Mesenchymal stem cell (in vitro differentiated cells and primary cell): ENCODE results near the gene FAM187B. TPM values are rescaled to one million over a fixed set of nuclear protein-coding genes. Genes with fewer than 3 reads are reported as not detected.

Experiments used
- DNase-seq: peaks from one replicate; pipeline ENCODE4 v3.0.0-alpha.2; 2013
- H2AFZ ChIP-seq: one replicate; pipeline ENCODE4 v1.6.1; 2013; ENCODE audit warnings: low read depth, mild to moderate bottlenecking, control low read depth, inconsistent platforms, low read length, moderate library complexity
- H2AK5ac ChIP-seq: 2 replicates; pipeline ENCODE4 v1.6.1; 2013; ENCODE audit warnings: low read length, moderate library complexity, mild to moderate bottlenecking, inconsistent platforms; ENCODE audit not compliant: severe bottlenecking
- H2BK120ac ChIP-seq: one replicate; pipeline ENCODE4 v1.6.1; 2013; ENCODE audit warnings: low read depth, mild to moderate bottlenecking, inconsistent platforms, low read length, moderate library complexity
- H2BK12ac ChIP-seq, 2 experiments: one replicate each; pipeline ENCODE4 v1.6.1; 2013; ENCODE audit warnings: inconsistent platforms in 2 of 2, low read length in 2 of 2, mild to moderate bottlenecking in 2 of 2, moderate library complexity in 2 of 2, control low read depth in 1 of 2
- H2BK15ac ChIP-seq: one replicate; pipeline ENCODE4 v1.6.1; 2013; ENCODE audit warnings: mild to moderate bottlenecking, low read depth, inconsistent platforms; ENCODE audit not compliant: poor library complexity, severe bottlenecking
- H2BK5ac ChIP-seq: 2 replicates; pipeline ENCODE4 v1.6.1; 2013; ENCODE audit warnings: low read depth, mild to moderate bottlenecking, low read length, control low read depth, inconsistent platforms; ENCODE audit not compliant: poor library complexity, severe bottlenecking
- H3K14ac ChIP-seq, 2 experiments: one replicate each; pipeline ENCODE4 v1.6.1; 2013; ENCODE audit warnings: inconsistent platforms in 2 of 2, low read length in 2 of 2, control low read depth in 1 of 2, mild to moderate bottlenecking in 1 of 2, moderate library complexity in 1 of 2
- H3K18ac ChIP-seq, 2 experiments: one replicate each; pipeline ENCODE4 v1.6.1; 2013; ENCODE audit warnings: inconsistent platforms in 2 of 2, low read length in 2 of 2, control low read depth in 1 of 2, low read depth in 1 of 2, mild to moderate bottlenecking in 1 of 2
- H3K23ac ChIP-seq, 2 experiments: one replicate each; pipeline ENCODE4 v1.6.1; 2013; ENCODE audit warnings: inconsistent platforms in 2 of 2, low read length in 2 of 2, mild to moderate bottlenecking in 2 of 2, moderate library complexity in 2 of 2, control low read depth in 1 of 2
- H3K27ac ChIP-seq: 2 replicates; pipeline ENCODE4 v1.5.1; 2013; ENCODE audit warnings: mild to moderate bottlenecking, moderate library complexity, low read length, control low read depth, inconsistent platforms; ENCODE audit not compliant: poor library complexity, severe bottlenecking
- H3K27me3 ChIP-seq, 2 experiments: 2 replicates each; pipeline versions ENCODE4 v1.6.1 to v1.7.0; 2013; ENCODE audit warnings: low read length in 2 of 2, mild to moderate bottlenecking in 2 of 2, moderate library complexity in 2 of 2, control low read depth in 1 of 2, inconsistent platforms in 1 of 2; ENCODE audit not compliant: control insufficient read depth in 1 of 2, insufficient read depth in 1 of 2
- H3K36me3 ChIP-seq, 2 experiments: 2 replicates each; pipeline versions ENCODE4 v1.6.1 to v1.7.0; 2013; ENCODE audit warnings: low read length in 2 of 2, control low read depth in 1 of 2, inconsistent platforms in 1 of 2, low read depth in 1 of 2, mild to moderate bottlenecking in 1 of 2; ENCODE audit not compliant: insufficient read depth in 2 of 2, control insufficient read depth in 1 of 2
- H3K4ac ChIP-seq, 2 experiments: one replicate each; pipeline ENCODE4 v1.6.1; 2013; ENCODE audit warnings: inconsistent platforms in 2 of 2, low read length in 2 of 2, mild to moderate bottlenecking in 2 of 2, moderate library complexity in 2 of 2, control low read depth in 1 of 2, low read depth in 1 of 2
- H3K4me1 ChIP-seq: 2 replicates; pipeline ENCODE4 v1.6.1; 2013; ENCODE audit warnings: low read depth, low read length, control low read depth; ENCODE audit not compliant: control insufficient read depth, insufficient read depth
- H3K4me2 ChIP-seq: 2 replicates; pipeline ENCODE4 v1.6.1; 2013; ENCODE audit warnings: low read length, mild to moderate bottlenecking, inconsistent platforms; ENCODE audit not compliant: poor library complexity, severe bottlenecking
- H3K4me3 ChIP-seq, 2 experiments: 2 replicates each; pipeline versions ENCODE4 v1.5.1 to v1.7.0; 2013; ENCODE audit warnings: low read length in 2 of 2, mild to moderate bottlenecking in 2 of 2, control low read depth in 1 of 2, low read depth in 1 of 2; ENCODE audit not compliant: insufficient read depth in 1 of 2
- H3K79me1 ChIP-seq: replicated peaks from 2 replicates; pipeline ENCODE4 v1.6.1; 2013; ENCODE audit warnings: mild to moderate bottlenecking, control low read depth, low read length, inconsistent platforms; ENCODE audit not compliant: poor library complexity, severe bottlenecking
- H3K9ac ChIP-seq: 2 replicates; pipeline ENCODE4 v1.7.0; 2013; ENCODE audit warnings: mild to moderate bottlenecking, low read length, moderate library complexity
- H3K9me3 ChIP-seq: 2 replicates; pipeline ENCODE4 v1.7.0; 2013; ENCODE audit warnings: mild to moderate bottlenecking, low read length; ENCODE audit not compliant: control insufficient read depth
- H4K8ac ChIP-seq: one replicate; pipeline ENCODE4 v1.6.1; 2013; ENCODE audit warnings: inconsistent platforms, mild to moderate bottlenecking, low read length, moderate library complexity
- H4K91ac ChIP-seq: one replicate; pipeline ENCODE4 v1.6.1; 2013; ENCODE audit warnings: mild to moderate bottlenecking, low read length, inconsistent platforms
- WGBS: methylation state at CpG from one replicate; pipeline ENCODE4 v1.1.7; 2013; ENCODE audit warnings: mixed read lengths; 5-methylcytosine and 5-hydroxymethylcytosine counted together
- polyA plus RNA-seq, 2 experiments: library from polyadenylated mRNA; stranded (reverse); fragments of 200-250 nt; gene quantifications; one replicate each; pipeline ENCODE4 v1.2.3, GENCODE V29; 2013

Gene FAM187B
- not detected for polyA plus RNA-seq (2013, experiment 1 of 2)
- polyA plus RNA-seq (2013, experiment 2 of 2) = not detected

DNA sequence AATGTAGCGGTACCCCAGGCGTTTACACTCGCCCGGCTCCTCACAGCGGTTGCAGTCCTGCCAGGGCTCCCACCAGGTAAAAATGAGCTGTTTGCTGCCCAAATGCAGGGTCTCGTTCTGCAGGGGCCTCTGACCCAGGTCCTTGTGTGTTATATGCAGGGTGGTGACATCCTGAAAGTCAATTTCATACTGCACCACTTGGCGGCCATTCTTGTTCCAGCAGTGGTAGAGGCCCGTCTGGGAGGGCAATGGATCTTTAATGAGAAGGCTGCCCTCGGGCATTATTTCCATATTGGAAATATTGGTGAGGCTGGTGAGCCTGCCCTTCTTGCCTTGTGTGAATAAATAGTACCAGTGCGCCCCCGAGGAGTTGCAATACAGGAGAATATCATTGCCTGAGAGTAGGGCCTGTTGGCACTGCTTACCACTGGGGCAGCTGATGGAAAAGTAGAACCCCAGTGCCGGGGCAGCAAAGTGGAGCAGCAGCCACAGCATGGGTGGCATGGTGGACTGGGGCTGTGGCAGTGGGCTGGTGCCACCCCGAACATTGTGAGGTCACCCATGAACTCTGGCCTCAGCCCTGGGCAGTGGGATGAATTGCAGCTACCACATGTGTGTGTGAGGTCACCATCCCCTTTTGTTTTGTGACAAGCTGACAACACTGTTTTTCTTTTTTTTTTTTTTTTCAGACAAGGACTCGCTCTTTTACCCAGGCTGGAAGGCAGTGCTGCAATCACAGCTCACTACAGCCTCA is at the start of gene FAM187B:
TSS of gene FAM187B (minus strand) at position 563 of the 754 bp plus-strand sequence. CDS start at position 504, 59 bp downstream.
- Histone ChIP-seq H3K4ac (no peak within 1 kb of the TSS), H2BK5ac (no peak within 1 kb of the TSS), H3K18ac (no peak within 1 kb of the TSS), H3K4me2 (no peak within 1 kb of the TSS), H3K79me1 (no peaks in the 10 kb centered on the region), H2AFZ (no peak within 1 kb of the TSS), H4K91ac (no peak within 1 kb of the TSS), H2BK15ac (no peak within 1 kb of the TSS), H3K4me3 (no peak within 1 kb of the TSS), H3K36me3 (no peaks in the 10 kb centered on the region), H3K9ac (no peak within 1 kb of the TSS), H2BK120ac (no peak within 1 kb of the TSS), H2BK12ac (no peak within 1 kb of the TSS), H3K27me3 (peaks cover 11 to 44% of the 10 kb centered on the region in 2 experiments), H2AK5ac (no peak within 1 kb of the TSS), H3K9me3 (peaks cover 1% of the 10 kb centered on the region), H3K27ac (no peak within 1 kb of the TSS), H4K8ac (no peak within 1 kb of the TSS), H3K14ac (no peak within 1 kb of the TSS), H3K23ac (no peak within 1 kb of the TSS), H3K4me1 (no peaks in the 10 kb centered on the region)
- no peak for DNase-seq
- 90% methylated on average over 14 of the region's 14 CpGs for WGBS

- H3K9ac ChIP-seq = no peak overlapping the region
- peaks cover 35% of the 10 kb centered on the region for H3K79me1 ChIP-seq
- no peak overlapping the region for H3K4me2 ChIP-seq
- H3K4ac ChIP-seq = no peak overlapping the region
- no peak overlapping the region for H2AK5ac ChIP-seq
- no peaks in the 10 kb centered on the region for H3K9me3 ChIP-seq
- no peak overlapping the region for H3K14ac ChIP-seq
- 95% methylated on average over 28 of the region's 28 CpGs for WGBS
- no peak overlapping the region for H2AFZ ChIP-seq
- H2BK5ac ChIP-seq = no peak overlapping the region
- no peak overlapping the region for H2BK120ac ChIP-seq
- H2BK15ac ChIP-seq = no peak overlapping the region
- H3K23ac ChIP-seq = no peak overlapping the region
- no peak overlapping the region for H4K8ac ChIP-seq
- peaks cover 6% of the 10 kb centered on the region for H3K4me1 ChIP-seq
- H2BK12ac ChIP-seq = no peak overlapping the region
- H3K4me3 ChIP-seq = no peak overlapping the region
- no peak overlapping the region for H3K18ac ChIP-seq
- DNase-seq = no peak
- no peak overlapping the region for H4K91ac ChIP-seq
- H3K27ac ChIP-seq = no peak overlapping the region
- peaks cover 1 to 7% of the 10 kb centered on the region in 2 experiments for H3K27me3 ChIP-seq
- peaks cover 60 to 71% of the 10 kb centered on the region in 2 experiments for H3K36me3 ChIP-seq
These were observed 48.3 kb upstream of the FAM187B start for GRCh38 chr19:35276706-35277281.

DNA sequence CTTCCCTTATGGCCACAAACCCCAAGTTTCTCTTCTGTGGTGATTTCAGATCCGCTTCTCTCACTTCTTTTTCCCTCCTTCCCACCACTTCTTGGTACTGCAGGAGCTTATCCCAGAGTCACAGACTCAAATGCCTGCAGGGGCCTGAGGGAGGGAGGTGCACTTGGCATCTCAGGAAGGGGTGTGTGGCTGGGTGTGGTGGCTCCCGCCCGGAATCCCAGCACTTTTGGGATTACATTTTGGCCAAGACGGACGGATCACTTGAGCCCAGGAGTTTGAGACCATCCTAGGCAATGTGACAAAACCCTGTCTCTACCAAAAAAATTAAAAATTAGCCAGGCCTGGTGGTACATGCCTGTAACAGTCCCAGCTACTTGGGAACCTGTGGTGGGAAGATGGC is 45.8 kb upstream of the FAM187B start:
- no peaks in the 10 kb centered on the region for H3K27me3 ChIP-seq
- DNase-seq = no peak
- no peak overlapping the region for H2BK15ac ChIP-seq
- peaks cover 14% of the 10 kb centered on the region for H3K4me1 ChIP-seq
- H3K23ac ChIP-seq = no peak overlapping the region
- peaks cover 54% of the 10 kb centered on the region for H3K79me1 ChIP-seq
- no peak overlapping the region for H4K91ac ChIP-seq
- no peaks in the 10 kb centered on the region for H3K9me3 ChIP-seq
- no peak overlapping the region for H2AK5ac ChIP-seq
- no peak overlapping the region for H2BK5ac ChIP-seq
- no peak overlapping the region for H3K4me2 ChIP-seq
- H2BK120ac ChIP-seq = no peak overlapping the region
- no peak overlapping the region for H3K14ac ChIP-seq
- H3K27ac ChIP-seq = no peak overlapping the region
- H3K9ac ChIP-seq = no peak overlapping the region
- H2BK12ac ChIP-seq = no peak overlapping the region
- H3K4me3 ChIP-seq = no peak overlapping the region
- no peak overlapping the region for H3K18ac ChIP-seq
- no peak overlapping the region for H4K8ac ChIP-seq
- WGBS = 100% methylated on average over 2 of the region's 5 CpGs
- peaks cover 77 to 81% of the 10 kb centered on the region in 2 experiments for H3K36me3 ChIP-seq
- H2AFZ ChIP-seq = no peak overlapping the region
- H3K4ac ChIP-seq = no peak overlapping the region

DNA sequence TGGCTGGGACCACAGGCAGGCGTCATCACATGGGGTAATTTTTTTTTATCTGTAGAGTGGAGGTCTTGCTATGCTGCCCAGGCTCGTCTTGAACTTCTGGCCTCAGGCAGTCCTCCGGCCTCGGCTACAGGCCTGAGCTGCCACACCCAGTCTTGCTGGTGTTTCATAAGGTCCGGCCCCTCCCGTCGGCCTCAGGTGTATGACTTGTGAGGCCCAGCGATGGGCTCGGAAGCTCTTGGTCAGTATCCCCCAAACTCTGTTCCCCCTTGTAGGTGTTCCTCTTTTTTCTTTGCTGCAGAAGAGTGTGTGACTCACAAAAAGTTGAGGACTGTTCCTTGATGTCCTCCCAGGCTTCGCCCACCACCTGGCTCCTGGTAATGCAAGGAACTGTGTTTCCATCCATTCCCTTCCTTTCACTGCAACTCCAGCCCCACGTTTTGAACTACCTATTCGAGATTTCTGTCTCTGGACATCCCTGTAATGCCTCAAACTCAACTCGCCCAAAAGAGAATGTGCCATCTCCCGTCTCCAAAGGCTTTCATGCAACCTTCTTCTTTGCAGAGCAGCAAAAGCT is 45.2 kb upstream of the FAM187B start:
- H3K36me3 ChIP-seq = peaks cover 73 to 75% of the 10 kb centered on the region in 2 experiments
- H2AK5ac ChIP-seq = no peak overlapping the region
- H4K8ac ChIP-seq = no peak overlapping the region
- H3K23ac ChIP-seq = no peak overlapping the region
- peaks cover 54% of the 10 kb centered on the region for H3K79me1 ChIP-seq
- no peak overlapping the region for H2BK12ac ChIP-seq
- peaks cover 14% of the 10 kb centered on the region for H3K4me1 ChIP-seq
- no peak overlapping the region for H2BK120ac ChIP-seq
- H3K14ac ChIP-seq = no peak overlapping the region
- H3K4me3 ChIP-seq = no peak overlapping the region
- no peak for DNase-seq
- H3K18ac ChIP-seq = no peak overlapping the region
- H3K4ac ChIP-seq = no peak overlapping the region
- no peaks in the 10 kb centered on the region for H3K9me3 ChIP-seq
- no peak overlapping the region for H2BK15ac ChIP-seq
- no peak overlapping the region for H3K4me2 ChIP-seq
- no peak overlapping the region for H2AFZ ChIP-seq
- H3K27me3 ChIP-seq = no peaks in the 10 kb centered on the region
- no peak overlapping the region for H4K91ac ChIP-seq
- no peak overlapping the region for H2BK5ac ChIP-seq
- 89% methylated on average over 14 of the region's 14 CpGs for WGBS
- no peak overlapping the region for H3K9ac ChIP-seq
- no peak overlapping the region for H3K27ac ChIP-seq
